ENCODE data around the gene DDIAS.
A peak's percentile ranks its signal among the peaks of the same experiment; 100 is the strongest.

DNA sequence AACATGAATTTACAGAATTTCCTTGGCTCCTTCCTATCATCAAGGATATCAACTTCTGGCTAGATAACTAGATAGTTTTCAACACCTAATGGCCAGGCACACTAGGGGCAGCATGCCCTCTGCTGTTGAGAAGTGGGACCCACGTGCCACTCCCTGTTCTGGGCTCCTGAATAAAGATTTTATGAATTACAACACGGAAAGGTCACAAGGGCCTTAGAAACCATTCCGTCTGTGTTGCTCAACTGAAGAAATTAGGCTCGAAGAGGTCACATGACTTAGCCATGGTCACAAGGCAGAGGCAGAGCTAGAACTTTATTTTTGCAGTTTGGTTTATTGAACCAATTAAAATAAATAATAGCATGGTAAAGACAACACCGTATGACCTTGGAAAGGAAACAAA is 37.3 kb upstream of the DDIAS start:
- TF ChIP-seq EZH2 (IDR thresholded peaks at IDR 0.05) = no peak
- peak; percentile 62 to 75 (median 73) for TF ChIP-seq CTCF (IDR thresholded peaks at IDR 0.05 in 2 of 3, conservative IDR thresholded peaks at IDR 0.05 in 1 of 3; ENCODE audit: borderline replicate concordance in 1 of 3, insufficient read depth in 1 of 3, low read depth in 2 of 3, low read length in 2 of 3)
- TF ChIP-seq EZH2phosphoT487 (IDR thresholded peaks at IDR 0.05; ENCODE audit: borderline replicate concordance) = no peak
- no peak for TF ChIP-seq ZNF274 (IDR thresholded peaks at IDR 0.05; ENCODE audit: low read depth, low read length)

Measured in HCT116 (cell line).